ENCODE results near the gene RBM24. TPM values are rescaled to one million over a fixed set of nuclear protein-coding genes. Genes with fewer than 3 reads are reported as not detected.

Gene RBM24
- total and polyA plus RNA-seq, 2 donors (not counting 3 experiments of a cell fraction or from before 2014, with no cell fraction given) = 6.6 to 6.7 TPM

DNA sequence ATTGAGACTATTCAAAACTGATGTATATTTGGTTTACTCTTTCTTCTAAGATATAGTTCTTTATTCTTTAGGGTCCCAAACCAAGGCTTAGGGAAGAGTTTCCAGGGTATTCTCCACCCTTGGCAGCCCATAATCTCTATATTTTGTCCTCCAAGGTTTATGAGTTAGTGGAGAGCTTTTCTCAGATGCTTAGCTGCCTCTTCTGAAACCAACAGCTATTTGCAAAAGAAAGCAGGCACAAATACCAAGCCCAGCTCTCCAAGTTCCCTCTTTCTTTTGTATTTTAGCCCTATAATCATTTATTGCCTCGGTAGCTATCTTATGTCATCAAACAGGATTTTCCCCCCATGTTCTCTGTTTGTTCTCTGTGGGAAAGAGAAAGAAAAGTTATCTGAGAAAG is 39.1 kb upstream of the RBM24 start:
- no peak overlapping the region for H3K27ac ChIP-seq (ENCODE audit: insufficient read depth, low read depth, low read length)
- H3K9ac ChIP-seq (replicated peaks; ENCODE audit: extremely low read depth, insufficient read depth, low read length) = no peak overlapping the region
- H3K4me3 ChIP-seq (replicated peaks in 1 of 3; ENCODE audit: insufficient read depth in 1 of 3, low read depth in 1 of 3, low read length in 3 of 3) = no peak overlapping the region
- TF ChIP-seq GATA2 (IDR thresholded peaks at IDR 0.05; ENCODE audit: insufficient read depth, insufficient read length, low read depth, low read length) (no peak), MYC (IDR thresholded peaks at IDR 0.05; ENCODE audit: low read depth, low read length) (no peak), JUN (IDR thresholded peaks at IDR 0.05; ENCODE audit: borderline replicate concordance, insufficient read depth, insufficient read length, low read depth) (no peak), EZH2 (IDR thresholded peaks at IDR 0.05; ENCODE audit: borderline replicate concordance, low read depth, low read length, severe bottlenecking) (no peak)
- H3K9me1 ChIP-seq (replicated peaks; ENCODE audit: control insufficient read depth, extremely low read depth, insufficient read depth, low read length) = no peaks in the 10 kb centered on the region
- no peak for DNase-seq (ENCODE audit: low read depth, low spot score)
- no peaks in the 10 kb centered on the region for H3K9me3 ChIP-seq (replicated peaks; ENCODE audit: control insufficient read depth, insufficient read depth, low read length)
- no peaks in the 10 kb centered on the region for H3K36me3 ChIP-seq (ENCODE audit: control insufficient read depth in 2 of 2, extremely low read depth in 1 of 2, insufficient read depth in 2 of 2, low read length in 2 of 2)
- intact Hi-C loops (cut with micrococcal nuclease) (no loop called here), dilution Hi-C loops (cut with MboI; ENCODE audit: extremely low pct_ligation_motif_present, low sequenced_read_pairs) (no loop called here)
- H3K27me3 ChIP-seq (ENCODE audit: control insufficient read depth in 2 of 2, insufficient read depth in 2 of 2, low read length in 2 of 2) = peaks cover 0 to 4% of the 10 kb centered on the region in 2 experiments
- H3K4me2 ChIP-seq (ENCODE audit: insufficient read depth, low read length) = no peak overlapping the region
- BruUV-seq (replicated peaks) = no TSS peak
- ChIA-PET CTCF (no interaction called here), POLR2A (no interaction called here)
- no peak for FAIRE-seq
- H3K79me2 ChIP-seq (ENCODE audit: control insufficient read depth, insufficient read depth, low read length) = no peaks in the 10 kb centered on the region
- H4K20me1 ChIP-seq (replicated peaks; ENCODE audit: control insufficient read depth, extremely low read depth, insufficient read depth, low read length) = no peaks in the 10 kb centered on the region
- H2AFZ ChIP-seq (ENCODE audit: low read depth, low read length) = no peak overlapping the region
- H3K4me1 ChIP-seq (ENCODE audit: control insufficient read depth, extremely low read depth, insufficient read depth, low read length) = no peaks in the 10 kb centered on the region

DNA sequence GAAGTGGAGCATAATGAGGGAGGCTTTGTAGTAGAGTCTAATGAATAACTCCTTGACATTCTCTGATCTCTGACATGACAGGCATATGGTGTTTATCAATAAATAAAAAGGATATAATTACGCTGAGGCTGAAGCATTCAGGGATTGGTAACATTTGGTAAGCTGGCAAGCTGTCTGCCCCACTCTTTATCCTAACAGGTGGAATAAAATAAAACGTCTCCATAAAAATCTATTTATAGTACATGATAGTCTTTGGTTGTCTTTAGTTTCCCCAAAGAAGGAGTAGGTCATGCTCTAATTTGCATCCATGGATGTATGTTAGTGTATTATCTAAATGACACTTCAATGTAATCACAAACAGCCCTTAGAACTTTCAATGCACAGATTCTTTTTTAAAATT is 30.9 kb upstream of the RBM24 start:
- Histone ChIP-seq H3K27ac (ENCODE audit: insufficient read depth, low read depth, low read length) (no peak overlapping the region), H3K9me1 (replicated peaks; ENCODE audit: control insufficient read depth, extremely low read depth, insufficient read depth, low read length) (no peaks in the 10 kb centered on the region), H3K27me3 (ENCODE audit: control insufficient read depth in 2 of 2, insufficient read depth in 2 of 2, low read length in 2 of 2) (no peaks in the 10 kb centered on the region), H4K20me1 (replicated peaks; ENCODE audit: control insufficient read depth, extremely low read depth, insufficient read depth, low read length) (no peaks in the 10 kb centered on the region), H3K79me2 (ENCODE audit: control insufficient read depth, insufficient read depth, low read length) (no peaks in the 10 kb centered on the region), H3K9ac (replicated peaks; ENCODE audit: extremely low read depth, insufficient read depth, low read length) (no peak overlapping the region), H3K4me1 (ENCODE audit: control insufficient read depth, extremely low read depth, insufficient read depth, low read length) (no peaks in the 10 kb centered on the region), H3K4me3 (replicated peaks in 1 of 3; ENCODE audit: insufficient read depth in 1 of 3, low read depth in 1 of 3, low read length in 3 of 3) (no peak overlapping the region), H3K4me2 (ENCODE audit: insufficient read depth, low read length) (no peak overlapping the region), H3K9me3 (replicated peaks; ENCODE audit: control insufficient read depth, insufficient read depth, low read length) (no peaks in the 10 kb centered on the region), H3K36me3 (ENCODE audit: control insufficient read depth in 2 of 2, extremely low read depth in 1 of 2, insufficient read depth in 2 of 2, low read length in 2 of 2) (no peaks in the 10 kb centered on the region), H2AFZ (ENCODE audit: low read depth, low read length) (no peak overlapping the region)
- BruUV-seq (replicated peaks) = no TSS peak
- no peak for TF ChIP-seq MYC (IDR thresholded peaks at IDR 0.05; ENCODE audit: low read depth, low read length)
- no peak for TF ChIP-seq GATA2 (IDR thresholded peaks at IDR 0.05; ENCODE audit: insufficient read depth, insufficient read length, low read depth, low read length)
- no peak for TF ChIP-seq CTCF (IDR thresholded peaks at IDR 0.05; ENCODE audit: extremely low read depth in 1 of 2, insufficient read depth in 1 of 2, low read depth in 1 of 2, low read length in 2 of 2)
- TF ChIP-seq POLR2A (IDR thresholded peaks at IDR 0.05; ENCODE audit: low read depth, low read length) = no peak
- ChIA-PET CTCF (interaction anchor here (1.0 kb wide), 1 partner anchor 334 kb away, joined by 3 read pairs; no protein-coding TSS in a partner anchor), POLR2A (no interaction called here)
- no peak for DNase-seq (ENCODE audit: low read depth, low spot score)
- intact Hi-C loops (cut with micrococcal nuclease) (no loop called here), dilution Hi-C loops (cut with MboI; ENCODE audit: extremely low pct_ligation_motif_present, low sequenced_read_pairs) (no loop called here)
- no peak for FAIRE-seq

All from endothelial cell of umbilical vein (primary cell).